Loucy (cell line): ENCODE results near the gene OR6N2.

Experiments used
- H2AFZ ChIP-seq: fragments of 200-600 bp; sonication (generic); 2 replicates; pipeline ENCODE4 v1.6.0; 2016; ENCODE audit warnings: antibody characterized with exemption, mild to moderate bottlenecking, low read length, moderate library complexity
- H3F3A ChIP-seq: fragments of 200-600 bp; 2 replicates; pipeline ENCODE4 v1.6.0; 2016; ENCODE audit warnings: antibody characterized with exemption, low read depth, mild to moderate bottlenecking
- H3K27me3 ChIP-seq: fragments of 200-600 bp; sonication (generic); 2 replicates; pipeline ENCODE4 v1.6.1; 2014; ENCODE audit warnings: low read length, mild to moderate bottlenecking; ENCODE audit not compliant: insufficient read depth, poor library complexity, severe bottlenecking
- H3K36me3 ChIP-seq: fragments of 200-600 bp; sonication (generic); 2 replicates; pipeline ENCODE4 v1.6.1; 2016; ENCODE audit warnings: low read length; ENCODE audit not compliant: insufficient read depth
- H3K4me1 ChIP-seq: fragments of 200-600 bp; sonication (generic); 2 replicates; pipeline ENCODE4 v1.5.1; 2014; ENCODE audit warnings: low read length, mild to moderate bottlenecking; ENCODE audit not compliant: insufficient read depth, poor library complexity, severe bottlenecking
- H3K4me2 ChIP-seq: fragments of 200-600 bp; sonication (generic); 2 replicates; pipeline ENCODE4 v1.6.0; 2014; ENCODE audit warnings: antibody characterized with exemption, low read length, low read depth, mild to moderate bottlenecking; ENCODE audit not compliant: poor library complexity, severe bottlenecking
- H3K4me3 ChIP-seq: fragments of 200-600 bp; sonication (generic); 2 replicates; pipeline ENCODE4 v1.5.1; 2014; ENCODE audit warnings: low read length, mild to moderate bottlenecking, mixed read lengths; ENCODE audit not compliant: poor library complexity, severe bottlenecking
- H3K79me2 ChIP-seq: fragments of 200-600 bp; sonication (generic); 2 replicates; pipeline ENCODE4 v1.6.1; 2014; ENCODE audit warnings: low read length; ENCODE audit not compliant: insufficient read depth
- H3K9ac ChIP-seq: fragments of 200-600 bp; sonication (generic); 2 replicates; pipeline ENCODE4 v1.6.0; 2014; ENCODE audit warnings: mild to moderate bottlenecking, low read depth, low read length, moderate library complexity; ENCODE audit not compliant: poor library complexity, severe bottlenecking
- H3K9me2 ChIP-seq: fragments of 200-600 bp; sonication (generic); replicated peaks from 2 replicates; pipeline ENCODE4 v1.6.1; 2016; ENCODE audit warnings: low read depth, low read length, mixed read lengths
- H3K9me3 ChIP-seq: fragments of 200-600 bp; sonication (generic); 2 replicates; pipeline ENCODE4 v1.6.1; 2014; ENCODE audit warnings: mild to moderate bottlenecking, antibody characterized with exemption, low read length, low read depth; ENCODE audit not compliant: insufficient read depth
- H4K20me1 ChIP-seq: fragments of 200-600 bp; sonication (generic); 2 replicates; pipeline ENCODE4 v1.6.0; 2014; ENCODE audit warnings: antibody characterized with exemption, low read length, mild to moderate bottlenecking; ENCODE audit not compliant: insufficient read depth, poor library complexity, severe bottlenecking
- CTCF ChIP-seq: fragments of 200-600 bp; sonication (generic); conservative IDR thresholded peaks from 2 replicates; pipeline ENCODE4 v1.5.1; 2014; ENCODE audit warnings: mild to moderate bottlenecking, antibody characterized with exemption, low read length
- EZH2phosphoT487 ChIP-seq: fragments of 200-600 bp; IDR thresholded peaks from 2 replicates; pipeline ENCODE4 v1.6.1; 2018; ENCODE audit warnings: antibody characterized with exemption, mild to moderate bottlenecking, moderate library complexity, borderline replicate concordance

OR6N2 gene

GRCh38 chr1:158793604-158794003 is 12.6 kb upstream of the OR6N2 start:
- H3K4me1 ChIP-seq = no peaks in the 10 kb centered on the region
- no peak overlapping the region for H3K4me2 ChIP-seq
- TF ChIP-seq EZH2phosphoT487 (no peak), CTCF (peak; percentile 71)
- no peak overlapping the region for H2AFZ ChIP-seq
- H3K79me2 ChIP-seq = no peaks in the 10 kb centered on the region
- H4K20me1 ChIP-seq = no peaks in the 10 kb centered on the region
- no peaks in the 10 kb centered on the region for H3K36me3 ChIP-seq
- no peaks in the 10 kb centered on the region for H3F3A ChIP-seq
- no peak overlapping the region for H3K4me3 ChIP-seq
- H3K9ac ChIP-seq = no peak overlapping the region
- no peaks in the 10 kb centered on the region for H3K27me3 ChIP-seq
- no peaks in the 10 kb centered on the region for H3K9me2 ChIP-seq
- H3K9me3 ChIP-seq = no peaks in the 10 kb centered on the region

- Histone ChIP-seq H3K36me3 (no peaks in the 10 kb centered on the region), H2AFZ (no peak within 1 kb of the TSS)
Observed at GRCh38 chr1:158771950-158772866, 8.8 kb downstream of the OR6N2 start, which contains the start of gene OR6N1. OR6N1 (minus strand) TSS chr1:158772195; CDS start chr1:158766682, 5,513 bp downstream.

GRCh38 chr1:158754420-158754819 is 26.6 kb downstream of the OR6N2 start, which contains the start of gene OR6K6:
OR6K6 (plus strand) TSS chr1:158754720; CDS start chr1:158754888, 168 bp downstream.
- H3K36me3 ChIP-seq = no peaks in the 10 kb centered on the region
- no peak within 1 kb of the TSS for H3K9ac ChIP-seq
- no peak within 1 kb of the TSS for H3K4me3 ChIP-seq
- no peaks in the 10 kb centered on the region for H3K79me2 ChIP-seq
- H3K4me2 ChIP-seq = no peak within 1 kb of the TSS
- no peak within 1 kb of the TSS for H2AFZ ChIP-seq
- TF ChIP-seq EZH2phosphoT487 = no peak
- TF ChIP-seq CTCF = no peak
- no peaks in the 10 kb centered on the region for H3K9me3 ChIP-seq
- H3F3A ChIP-seq = no peaks in the 10 kb centered on the region
- no peaks in the 10 kb centered on the region for H3K27me3 ChIP-seq
- no peaks in the 10 kb centered on the region for H4K20me1 ChIP-seq
- H3K9me2 ChIP-seq = no peaks in the 10 kb centered on the region
- no peaks in the 10 kb centered on the region for H3K4me1 ChIP-seq

More at GRCh38 chr1:158771950-158772866, 8.8 kb downstream of the OR6N2 start, which contains the start of gene OR6N1:
- Histone ChIP-seq H3K4me1 (no peaks in the 10 kb centered on the region), H3F3A (no peaks in the 10 kb centered on the region), H3K4me2 (no peak within 1 kb of the TSS), H3K9me2 (no peaks in the 10 kb centered on the region), H4K20me1 (no peaks in the 10 kb centered on the region), H3K79me2 (no peaks in the 10 kb centered on the region), H3K9me3 (no peaks in the 10 kb centered on the region), H3K27me3 (no peaks in the 10 kb centered on the region), H3K4me3 (no peak within 1 kb of the TSS), H3K9ac (no peak within 1 kb of the TSS)
- TF ChIP-seq EZH2phosphoT487 = no peak
- no peak for TF ChIP-seq CTCF
